ENCODE results near the gene CAVIN3.

CAVIN3 gene, protein sequence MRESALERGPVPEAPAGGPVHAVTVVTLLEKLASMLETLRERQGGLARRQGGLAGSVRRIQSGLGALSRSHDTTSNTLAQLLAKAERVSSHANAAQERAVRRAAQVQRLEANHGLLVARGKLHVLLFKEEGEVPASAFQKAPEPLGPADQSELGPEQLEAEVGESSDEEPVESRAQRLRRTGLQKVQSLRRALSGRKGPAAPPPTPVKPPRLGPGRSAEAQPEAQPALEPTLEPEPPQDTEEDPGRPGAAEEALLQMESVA

DNA sequence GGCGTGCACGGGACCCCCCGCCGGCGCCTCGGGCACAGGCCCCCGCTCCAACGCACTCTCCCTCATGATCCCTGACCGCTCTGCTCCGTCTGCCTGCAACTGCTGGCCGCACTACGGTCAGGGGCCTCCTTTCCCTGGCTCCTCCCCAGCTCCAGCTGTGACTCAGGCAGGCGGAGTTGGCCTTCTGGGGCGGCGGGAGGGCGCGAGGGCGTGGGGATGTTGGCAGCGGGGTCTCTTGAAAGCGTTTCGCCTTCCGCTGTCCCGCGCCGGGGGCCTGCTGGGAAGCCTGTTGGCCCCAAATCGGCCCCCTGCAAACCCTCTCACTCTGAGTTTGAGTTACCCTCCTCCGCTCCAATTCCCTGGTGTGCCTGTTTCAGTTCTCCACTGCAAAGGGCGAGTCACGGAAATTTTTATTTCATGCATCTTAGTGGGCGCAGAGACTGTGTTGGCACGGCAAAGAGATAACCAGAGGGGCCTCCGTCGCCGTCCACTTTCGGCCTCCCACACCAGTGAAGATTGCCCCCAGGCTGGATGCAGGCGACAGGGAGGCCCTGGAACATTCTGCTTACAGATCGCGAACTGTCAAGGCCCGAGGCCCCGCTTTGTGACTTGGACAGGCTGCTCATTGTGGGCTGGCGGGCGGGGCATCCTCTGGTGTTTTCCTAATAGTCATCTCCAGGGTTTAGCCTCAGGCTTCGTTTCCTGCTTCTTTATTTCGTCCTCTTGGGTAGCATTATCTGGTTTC is at the start of gene CAVIN3:
Gene CAVIN3, minus strand, starts transcription at position 91 of the 745 bp plus-strand sequence. Its CDS starts 25 bp downstream, at position 66.
- peak in 1 of 3 experiments; percentile 33 for DNase-seq (ENCODE audit: low read depth in 3 of 3)

DNA sequence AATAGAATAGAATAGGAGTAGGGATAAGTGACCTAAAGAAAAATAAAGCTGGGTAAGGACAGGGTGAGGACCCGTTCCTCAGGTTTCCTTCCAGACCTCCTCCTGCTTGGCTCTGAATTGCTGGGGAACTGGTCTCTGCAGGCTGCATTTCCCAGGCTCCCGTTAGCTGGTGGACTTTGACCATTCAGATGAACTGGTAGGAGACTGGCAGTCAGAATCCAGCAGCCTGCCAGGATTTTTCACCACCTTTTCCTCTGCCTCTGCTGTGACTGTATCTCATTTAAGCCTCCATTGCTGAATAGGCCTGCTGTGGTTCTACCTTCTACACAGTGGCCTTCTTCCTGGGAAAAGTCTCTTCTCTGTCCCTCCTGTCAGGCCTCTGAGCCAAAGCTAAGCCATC is 45.4 kb upstream of the CAVIN3 start:
- DNase-seq (ENCODE audit: low read depth in 3 of 3) = no peak

DNA sequence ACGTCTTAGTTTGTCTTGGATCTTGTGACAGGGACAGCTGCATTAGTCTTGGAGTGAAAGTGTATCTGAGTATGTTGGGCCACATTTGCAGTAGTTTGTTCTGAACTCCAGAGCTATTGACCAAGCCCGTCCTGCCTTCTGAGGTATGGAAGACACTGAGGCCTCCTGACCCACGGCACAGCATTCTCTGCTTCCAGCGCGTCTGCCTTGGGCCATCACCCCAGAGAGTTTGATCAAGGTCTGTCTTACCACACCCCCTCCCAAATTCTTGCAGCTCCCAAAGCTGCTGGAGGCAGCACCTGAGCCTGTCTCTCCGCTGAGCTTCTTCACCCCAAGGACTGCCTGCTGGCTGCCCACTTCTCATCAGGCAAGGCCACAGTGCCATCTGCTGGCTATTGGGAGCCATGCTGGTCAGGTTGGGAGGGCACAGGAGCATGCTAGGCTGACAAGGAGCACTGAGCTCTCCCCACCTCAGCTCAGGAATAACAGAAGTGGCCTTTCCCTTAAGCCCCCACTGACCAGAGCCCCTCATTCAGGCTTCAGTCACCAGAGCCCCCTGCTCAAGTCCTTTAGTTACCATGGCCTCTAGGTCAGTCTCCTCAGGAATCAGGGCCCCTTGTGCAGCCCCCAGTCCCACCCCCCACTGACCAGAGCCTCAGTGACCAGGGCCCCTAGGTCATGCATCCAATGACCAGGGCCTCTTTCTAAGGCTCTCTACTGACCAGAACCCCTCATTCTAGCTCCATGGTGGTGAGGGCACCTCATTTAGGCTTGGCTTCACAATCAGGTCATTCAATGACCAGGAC is 42.8 kb upstream of the CAVIN3 start:
- peak; percentile 25 to 48 (median 27) for DNase-seq (ENCODE audit: low read depth in 3 of 3)

DNA sequence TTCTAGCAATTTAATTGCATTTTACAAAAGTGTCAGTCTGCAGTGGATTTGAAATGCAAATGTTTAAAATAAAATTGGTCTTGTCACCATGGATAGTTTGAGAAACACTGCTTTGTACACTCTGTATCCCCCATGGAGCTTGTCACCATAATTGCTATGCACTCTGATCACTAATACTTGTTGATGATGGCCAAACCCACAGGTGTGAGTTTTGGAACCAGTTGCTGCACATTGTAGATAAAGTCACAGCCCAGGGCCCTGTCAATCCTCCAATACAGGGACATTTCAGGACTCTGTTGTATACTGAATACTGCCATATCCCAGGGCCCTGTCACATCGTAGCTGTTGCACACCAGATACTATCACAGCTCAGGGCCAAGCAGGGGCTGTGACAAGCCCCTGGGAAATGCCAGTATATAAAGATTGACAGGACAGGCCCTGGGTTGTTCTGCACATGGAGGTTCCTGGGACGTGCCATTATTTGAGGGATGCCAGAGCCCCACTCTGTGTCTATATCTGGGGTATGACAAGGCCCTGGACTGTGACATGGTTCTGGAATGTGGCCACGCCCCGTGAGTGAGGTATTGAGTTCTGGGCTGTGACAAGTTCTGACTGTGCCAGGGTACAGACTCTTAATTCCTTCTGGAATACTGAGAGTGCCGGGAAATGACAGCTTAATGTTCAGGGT is 42.0 kb upstream of the CAVIN3 start:
- DNase-seq (ENCODE audit: low read depth in 3 of 3) = no peak

DNA sequence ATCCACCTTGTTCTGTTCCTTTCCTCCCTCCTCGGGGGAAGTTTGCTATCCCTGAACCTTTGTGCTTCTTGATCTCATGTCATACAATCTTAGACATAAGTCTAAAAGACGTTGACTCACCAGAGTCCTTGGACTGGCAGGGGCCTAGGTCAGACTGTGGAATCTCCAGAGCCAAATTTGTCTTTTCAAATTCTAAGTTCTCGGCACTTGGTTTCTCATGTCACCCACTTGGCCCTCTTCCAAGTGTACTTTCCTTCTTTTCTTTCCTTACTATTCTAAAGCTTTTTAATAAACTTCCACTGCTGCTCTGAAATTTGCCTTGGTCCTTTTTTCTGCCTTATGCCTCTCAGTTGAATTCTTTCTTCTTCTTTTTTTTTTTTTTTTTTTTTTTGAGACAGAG is 39.9 kb upstream of the CAVIN3 start:
- DNase-seq (ENCODE audit: low read depth in 3 of 3) = no peak

DNA sequence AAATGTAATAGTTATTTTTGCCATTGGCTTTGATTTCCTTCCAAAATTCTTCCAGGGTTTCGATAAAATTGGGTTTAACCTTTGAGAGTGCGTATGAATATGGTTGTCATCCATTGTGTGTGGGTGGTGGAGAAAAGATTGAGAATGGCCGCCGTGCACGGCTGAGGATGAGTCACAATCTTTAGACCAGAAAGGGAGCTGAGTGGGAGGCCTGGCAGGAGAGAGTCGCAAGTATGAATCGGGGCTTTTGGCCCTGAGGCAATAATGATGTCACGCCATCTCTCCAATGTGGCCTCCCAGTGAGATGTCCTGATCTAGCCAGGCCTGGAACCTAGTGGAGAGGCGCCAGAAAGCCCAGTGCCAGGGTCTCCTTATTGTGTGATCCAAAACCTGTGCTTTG is 36.9 kb upstream of the CAVIN3 start:
- no peak for DNase-seq (ENCODE audit: low read depth in 3 of 3)

DNA sequence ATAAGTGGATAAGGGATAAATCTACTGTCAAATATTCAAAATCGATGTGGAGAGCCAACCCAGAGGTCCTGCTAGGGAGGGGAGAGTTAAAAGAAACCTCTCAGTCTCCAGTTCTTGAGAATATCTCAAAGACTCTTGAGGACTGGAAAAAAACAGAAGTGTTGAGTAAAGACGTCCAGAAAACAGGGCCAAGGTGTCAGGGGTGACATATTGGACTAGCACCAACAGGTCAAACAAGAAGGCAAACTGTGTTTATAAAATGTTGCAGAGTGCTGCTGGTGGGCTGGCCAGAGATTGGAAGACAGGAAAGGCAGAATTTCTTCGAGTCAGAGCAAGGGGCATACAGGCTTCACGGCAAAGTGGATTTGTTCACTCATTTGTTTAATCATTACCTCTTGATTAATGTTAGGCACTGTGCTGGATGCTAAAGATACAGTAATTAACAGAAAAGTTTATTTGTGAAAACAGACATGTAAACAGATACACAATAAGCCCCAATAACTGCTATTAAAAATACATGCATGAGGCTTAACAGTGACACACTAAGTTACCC is 36.3 kb upstream of the CAVIN3 start:
- DNase-seq (ENCODE audit: low read depth in 3 of 3) = no peak

DNA sequence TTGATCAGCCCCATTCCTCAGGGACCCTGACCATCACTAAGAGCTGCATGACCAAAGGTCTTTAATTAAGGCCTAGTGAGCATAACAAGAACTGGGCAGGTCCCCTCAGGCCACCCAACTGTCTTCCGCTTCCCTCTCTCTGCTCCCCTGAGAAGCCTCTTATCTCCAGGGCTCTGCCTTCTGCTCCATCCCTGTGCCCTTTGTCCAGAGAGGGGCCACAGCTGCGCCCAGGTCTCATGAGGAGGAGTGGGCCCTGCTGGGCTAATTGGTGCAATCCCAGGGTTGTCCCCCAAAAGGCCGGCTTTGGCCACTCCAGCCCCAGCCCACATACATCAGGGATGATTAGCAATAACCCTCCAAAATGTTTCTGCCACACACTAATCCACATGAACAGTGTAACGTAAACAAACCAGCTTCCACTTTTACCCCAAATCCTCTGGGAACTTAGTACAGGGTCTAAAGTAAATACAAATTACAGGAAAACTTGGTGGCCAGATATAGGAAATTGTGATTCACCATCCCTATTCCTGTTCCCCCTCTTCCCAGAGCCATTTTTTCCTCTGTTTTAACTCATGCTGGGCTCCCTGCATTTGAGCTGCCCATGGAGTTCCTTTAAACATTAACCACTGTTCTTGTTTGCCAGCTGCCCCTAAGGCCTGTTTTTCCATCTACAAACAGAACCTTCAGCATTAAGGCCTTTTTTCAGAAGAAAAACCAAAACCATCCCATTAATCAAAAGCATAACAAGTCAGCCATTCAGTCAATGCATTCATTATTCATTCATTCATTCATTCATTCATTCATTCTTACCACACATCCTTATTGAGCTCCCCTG is 34.6 kb upstream of the CAVIN3 start:
- no peak for DNase-seq (ENCODE audit: low read depth in 3 of 3)

DNA sequence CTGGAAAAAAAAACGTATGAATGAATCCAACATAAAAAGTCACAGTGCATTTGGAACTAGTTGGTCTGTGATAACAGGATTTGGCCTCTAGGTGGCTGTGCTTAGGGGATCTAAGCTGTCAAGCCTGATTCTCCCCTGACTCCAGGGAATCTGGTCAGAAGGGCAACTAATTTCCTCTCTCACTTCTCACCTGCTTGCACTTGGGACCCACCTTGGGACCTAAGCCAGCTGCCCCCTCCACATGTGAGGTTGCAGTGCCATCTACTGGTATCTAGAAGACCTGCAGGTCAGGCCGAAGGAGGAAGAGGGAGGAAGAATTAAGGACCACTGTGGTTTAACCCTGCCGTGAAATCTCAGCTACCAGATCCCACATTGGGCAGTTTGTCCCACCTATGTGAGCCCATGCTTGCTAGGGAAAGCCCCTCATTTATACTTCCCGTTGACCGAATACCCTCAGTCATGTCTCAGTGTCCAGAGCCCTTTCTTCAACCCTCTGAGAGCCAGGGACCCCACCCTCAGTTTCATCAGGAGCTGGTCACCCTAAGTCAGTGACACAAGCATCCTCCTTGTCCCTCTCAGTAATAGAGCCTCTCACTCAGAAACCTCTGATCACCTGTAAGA is 33.2 kb upstream of the CAVIN3 start:
- DNase-seq (ENCODE audit: low read depth in 3 of 3) = peak; percentile 15 to 22 (median 18)

DNA sequence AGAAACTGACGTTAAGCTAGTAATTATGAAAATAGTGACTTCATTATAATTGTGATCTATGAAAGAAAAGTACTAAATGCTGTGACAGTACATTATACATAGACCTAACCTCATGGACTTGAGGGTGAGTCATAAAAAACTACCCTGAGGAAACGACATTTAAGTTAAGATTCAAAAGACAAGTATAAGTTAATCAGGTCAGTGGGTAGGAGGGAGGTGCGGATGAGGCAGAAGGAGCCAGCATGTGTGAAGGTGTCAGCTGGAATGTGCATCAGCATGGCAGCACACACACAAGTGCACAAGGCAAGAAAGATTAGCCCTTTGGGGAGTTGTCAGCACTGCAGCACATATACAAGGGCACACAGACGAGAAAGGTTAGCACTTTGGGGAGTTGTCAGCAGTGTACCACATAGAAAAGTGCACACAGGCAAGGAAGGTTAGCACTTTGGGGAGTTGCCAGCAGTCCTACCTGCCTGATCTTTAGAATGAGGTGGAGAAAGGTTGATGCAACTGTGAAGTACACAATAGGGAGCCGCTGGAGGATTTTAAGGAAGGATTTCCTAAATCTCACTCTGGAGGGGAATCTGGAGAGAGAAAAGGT is 31.6 kb upstream of the CAVIN3 start:
- DNase-seq (ENCODE audit: low read depth in 3 of 3) = no peak

DNA sequence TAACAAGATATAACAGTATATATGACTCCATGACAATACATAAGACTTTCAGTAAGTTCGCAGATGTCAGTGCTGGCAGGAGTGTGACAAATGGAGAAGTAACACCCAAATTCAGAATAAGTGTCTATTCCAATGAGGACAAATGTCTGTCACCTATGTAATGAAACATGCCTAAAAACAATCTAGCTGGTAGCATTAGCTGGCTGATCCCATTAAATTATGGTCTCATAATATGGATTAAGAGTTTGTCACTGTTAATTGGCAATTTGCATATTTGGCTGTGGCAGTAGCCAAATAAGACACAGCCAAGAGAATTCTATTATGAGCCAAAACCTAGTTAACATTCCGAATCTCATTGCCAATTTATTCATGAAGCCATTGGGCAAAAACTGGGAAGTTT is 30.2 kb upstream of the CAVIN3 start:
- DNase-seq (ENCODE audit: low read depth in 3 of 3) = no peak

DNA sequence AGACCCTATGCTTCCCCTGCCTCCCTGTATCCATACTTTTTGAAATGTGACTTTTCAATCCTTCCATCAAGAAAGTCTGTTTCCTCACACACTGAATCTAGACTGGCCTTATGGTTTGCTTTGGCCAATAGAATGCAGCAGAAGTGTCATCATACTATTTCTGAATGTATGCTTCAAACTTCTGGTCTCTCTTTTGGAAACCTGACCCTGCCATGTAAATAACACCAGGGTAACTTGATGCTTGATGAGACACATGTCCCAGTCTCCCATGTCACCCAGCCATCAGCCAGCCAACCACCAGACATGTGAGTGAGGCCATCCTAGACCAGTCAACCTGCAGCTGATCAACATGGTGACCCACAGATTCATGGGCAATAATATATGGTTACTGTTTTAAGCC is 29.7 kb upstream of the CAVIN3 start:
- no peak for DNase-seq (ENCODE audit: low read depth in 3 of 3)

DNA sequence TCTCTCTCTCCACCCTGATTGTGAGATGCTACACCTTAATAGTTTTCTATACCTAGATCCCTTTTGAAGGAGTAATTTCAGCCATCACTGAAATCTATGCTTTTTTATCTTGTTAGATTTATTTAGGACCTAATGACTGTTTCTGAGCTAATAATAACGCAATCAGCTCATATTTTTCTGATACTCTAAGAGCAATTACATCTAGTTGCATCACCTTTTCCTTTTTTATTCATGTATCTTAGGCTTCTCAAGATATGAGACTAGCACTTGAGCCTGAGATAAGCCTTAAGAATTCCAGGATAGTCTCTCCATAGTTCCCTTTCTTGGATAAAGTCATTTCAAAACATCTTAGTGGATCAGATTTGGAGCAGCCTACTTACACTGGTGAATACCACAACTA is 25.1 kb upstream of the CAVIN3 start:
- no peak for DNase-seq (ENCODE audit: low read depth in 3 of 3)

DNA sequence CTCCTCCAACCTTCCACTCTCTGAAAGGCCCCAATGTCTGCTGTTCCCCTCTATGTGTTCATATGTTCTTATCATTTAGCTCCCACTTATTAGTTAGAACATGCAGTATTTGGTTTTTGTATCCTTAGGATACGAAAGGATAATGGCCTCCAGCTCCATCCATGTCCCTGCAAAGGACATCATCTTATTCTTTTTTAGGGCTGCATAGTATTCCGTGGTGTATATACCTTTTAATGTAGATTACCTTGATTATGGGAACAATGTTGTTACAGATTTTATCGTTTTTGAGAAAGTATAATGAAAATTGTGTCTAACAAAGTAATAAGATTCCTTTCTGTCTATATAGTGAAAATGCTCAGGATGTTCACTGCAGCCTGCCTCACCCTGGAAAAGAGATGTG is 16.0 kb upstream of the CAVIN3 start:
- DNase-seq (ENCODE audit: low read depth in 3 of 3) = no peak

DNA sequence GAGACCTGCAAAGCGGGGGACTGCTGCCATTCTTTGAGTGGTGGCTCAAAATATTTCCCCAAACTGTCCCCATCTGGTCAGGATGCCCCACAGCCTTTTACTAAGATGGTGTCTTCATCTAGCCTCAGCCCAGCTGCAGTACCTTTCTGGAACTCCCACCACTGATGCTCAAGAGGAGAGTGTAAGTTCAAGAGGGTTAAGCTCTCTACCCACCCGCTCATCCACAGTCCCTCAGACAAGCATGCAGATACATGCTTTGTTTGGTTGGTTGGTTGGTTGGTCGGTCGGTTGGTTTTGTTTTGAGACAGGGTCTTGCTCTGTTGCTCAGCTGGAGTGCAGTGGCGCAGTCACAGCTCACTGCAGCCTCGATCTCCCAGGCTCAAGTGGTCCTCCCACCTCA is 14.5 kb upstream of the CAVIN3 start:
- no peak for DNase-seq (ENCODE audit: low read depth in 3 of 3)

DNA sequence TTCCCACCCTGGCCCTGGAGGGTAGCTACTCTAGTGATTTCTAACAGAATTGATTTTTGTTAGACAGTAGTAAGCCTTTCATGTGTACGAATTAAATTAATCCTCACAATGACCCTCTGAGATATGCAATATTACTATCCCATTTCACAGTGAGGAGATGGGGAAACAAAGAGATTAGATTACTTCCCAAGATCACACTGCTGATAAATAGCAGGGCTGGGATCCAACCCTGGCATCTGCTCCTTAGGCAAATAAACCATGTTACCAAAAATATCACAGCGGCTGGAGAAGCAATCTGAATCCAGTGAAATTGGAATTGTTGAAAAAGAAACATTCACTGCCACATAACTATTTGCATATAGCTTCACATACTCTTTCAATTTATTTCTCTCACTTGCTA is 12.8 kb upstream of the CAVIN3 start:
- no peak for DNase-seq (ENCODE audit: low read depth in 3 of 3)

DNA sequence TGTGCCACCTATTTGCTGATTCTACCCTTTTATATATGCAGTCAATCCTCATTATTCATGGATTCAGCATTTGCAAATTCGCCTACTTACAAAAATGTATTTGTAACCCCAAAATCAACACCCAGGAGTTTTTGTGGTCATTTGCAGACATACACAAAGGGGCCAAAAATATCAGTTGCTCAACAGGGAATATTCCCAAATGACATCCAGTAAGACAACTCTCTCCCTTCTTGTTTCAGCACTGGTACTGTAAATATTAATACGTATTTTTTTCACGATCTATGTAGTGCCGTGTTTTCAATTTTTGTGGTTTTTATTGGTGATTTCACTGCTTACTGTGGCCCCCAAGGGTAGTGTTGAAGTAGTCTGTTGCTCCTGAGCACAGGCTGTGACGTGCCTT is 11.8 kb upstream of the CAVIN3 start:
- no peak for DNase-seq (ENCODE audit: low read depth in 3 of 3)

DNA sequence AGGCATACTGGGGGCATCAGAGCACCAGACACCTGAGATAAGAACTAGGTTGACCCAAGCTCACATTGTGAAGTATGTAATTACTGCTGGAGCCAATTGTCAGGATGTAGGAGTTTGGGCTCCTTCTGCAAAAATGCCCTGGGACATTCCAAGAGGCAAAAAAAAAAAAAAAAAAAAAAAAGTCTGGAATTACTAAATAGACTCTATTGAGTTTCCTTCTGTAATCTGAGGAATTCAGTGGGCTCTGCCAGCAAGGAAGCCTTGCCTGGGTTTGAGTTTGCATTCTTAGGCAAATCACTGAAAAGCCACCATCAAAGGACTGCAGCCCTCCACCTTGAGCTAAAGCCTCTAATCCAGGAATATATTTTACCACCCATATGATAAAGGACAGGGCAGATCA is 8.0 kb upstream of the CAVIN3 start:
- no peak for DNase-seq (ENCODE audit: low read depth in 3 of 3)

DNA sequence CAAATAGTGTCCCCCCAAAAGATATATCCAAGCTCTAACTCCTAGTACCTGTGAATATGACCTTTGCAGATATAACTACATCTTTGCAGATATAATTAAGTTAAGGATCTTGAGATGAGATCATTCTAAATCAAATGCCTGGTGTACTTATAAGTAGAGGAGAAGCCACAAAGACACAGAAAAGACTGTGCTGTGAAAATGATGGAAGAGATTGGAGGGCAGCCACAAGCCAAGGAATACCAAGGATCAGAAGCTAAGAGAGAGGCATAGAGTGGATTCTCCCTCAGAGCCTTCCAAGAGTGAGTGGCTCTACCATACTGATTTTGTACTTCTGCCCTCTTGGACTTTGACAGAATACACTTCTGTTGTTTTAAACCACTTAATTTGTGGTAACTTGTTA is 7.5 kb upstream of the CAVIN3 start:
- no peak for DNase-seq (ENCODE audit: low read depth in 3 of 3)

DNA sequence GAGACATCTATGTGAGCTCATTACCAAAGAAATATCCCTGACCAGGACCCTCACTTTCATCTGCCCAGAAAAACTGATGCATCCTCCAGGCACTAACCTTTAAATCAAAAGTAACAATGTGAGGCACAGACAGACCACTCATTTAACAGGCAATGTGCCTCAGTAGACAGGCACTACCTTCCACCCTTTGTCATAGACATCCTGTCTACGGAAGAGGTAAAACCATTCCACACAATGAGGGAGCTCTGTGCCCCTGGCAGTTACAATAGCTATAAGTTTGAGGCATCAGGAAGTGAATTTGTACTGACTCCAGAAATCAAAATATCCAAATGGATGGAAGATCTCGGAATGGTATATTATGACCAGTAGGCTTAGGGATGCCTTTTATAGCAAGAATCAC is 6.7 kb upstream of the CAVIN3 start:
- no peak for DNase-seq (ENCODE audit: low read depth in 3 of 3)

All from stimulated activated CD4-positive, alpha-beta T cell treated with anti-CD3 and anti-CD28 coated beads, TNF-alpha, amount 100 ng/mL, for 4 hours (primary cell).